HG02884 (cell line): ENCODE results near the gene EYS.

ENCODE experiments used
- ATAC-seq: cut with Tn5 transposase; IDR thresholded peaks from one replicate; pipeline ENCODE4 v1.9.1; 2021; ENCODE audit warnings: mild to moderate bottlenecking, moderate library complexity; ENCODE audit not compliant: unreplicated experiment

The EYS gene

DNA sequence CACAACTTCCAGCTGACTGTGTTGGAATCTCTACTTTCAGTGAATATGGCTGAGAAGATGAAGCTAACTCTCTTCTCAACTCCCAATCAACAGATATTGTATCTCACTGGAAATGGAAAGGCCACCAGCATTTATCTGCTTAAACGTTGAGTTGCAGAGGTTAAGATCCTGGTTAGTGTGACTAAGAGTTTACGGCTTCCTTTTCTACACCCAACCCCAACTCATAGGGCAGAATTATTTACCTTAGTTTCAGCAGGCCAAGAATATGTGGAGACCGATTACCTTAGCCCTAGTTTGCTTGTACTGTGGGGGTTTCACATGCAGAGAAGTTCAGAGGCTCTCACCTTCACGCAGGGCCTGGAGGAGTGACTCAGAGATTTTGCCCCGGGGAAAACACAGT lies 1026.6 kb downstream of the EYS start:
- ATAC-seq: no peak

- no peak for ATAC-seq
Observed at GRCh38 chr6:64679416-64679815, 1027.6 kb downstream of the EYS start.

- no peak for ATAC-seq
Observed at GRCh38 chr6:64672651-64673050, 1034.4 kb downstream of the EYS start.

DNA sequence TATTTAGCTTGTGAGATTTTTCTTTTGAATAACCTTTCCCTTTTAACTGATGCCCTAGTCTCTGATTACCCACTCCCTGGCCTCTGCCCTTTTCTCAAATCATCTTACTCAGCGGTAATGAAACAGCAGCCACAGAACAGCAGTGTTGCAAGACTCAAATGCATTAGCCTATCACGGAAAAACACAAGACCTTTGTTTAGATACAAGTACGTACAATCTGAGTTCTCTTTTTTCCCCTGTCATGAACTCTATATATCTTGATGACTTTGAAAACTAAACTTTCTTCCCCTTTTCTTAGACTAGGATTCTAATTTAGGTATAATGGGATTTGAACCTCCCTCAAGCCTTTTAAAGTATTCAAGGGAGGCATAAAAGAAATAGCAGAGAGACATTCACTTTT lies 1034.9 kb downstream of the EYS start:
- no peak for ATAC-seq

DNA sequence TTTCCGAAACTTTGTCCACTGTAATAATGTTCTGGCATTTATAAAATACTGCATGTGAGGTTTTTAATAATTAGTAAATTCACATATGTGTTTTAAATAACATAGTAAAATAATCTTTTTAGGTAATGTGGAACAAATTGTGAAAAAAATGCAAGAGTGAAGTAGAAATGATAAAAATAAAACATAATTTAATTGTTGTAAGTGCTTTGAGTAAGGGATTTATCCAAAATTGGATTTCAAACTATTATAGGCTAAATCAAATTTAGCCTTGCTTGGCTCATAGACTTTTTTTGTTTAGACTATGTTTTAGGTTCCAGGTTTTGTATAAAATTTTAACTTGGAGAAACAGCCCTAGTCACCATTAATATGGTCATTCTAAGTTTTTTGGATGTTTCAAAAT lies 1041.9 kb downstream of the EYS start:
- no peak for ATAC-seq

DNA sequence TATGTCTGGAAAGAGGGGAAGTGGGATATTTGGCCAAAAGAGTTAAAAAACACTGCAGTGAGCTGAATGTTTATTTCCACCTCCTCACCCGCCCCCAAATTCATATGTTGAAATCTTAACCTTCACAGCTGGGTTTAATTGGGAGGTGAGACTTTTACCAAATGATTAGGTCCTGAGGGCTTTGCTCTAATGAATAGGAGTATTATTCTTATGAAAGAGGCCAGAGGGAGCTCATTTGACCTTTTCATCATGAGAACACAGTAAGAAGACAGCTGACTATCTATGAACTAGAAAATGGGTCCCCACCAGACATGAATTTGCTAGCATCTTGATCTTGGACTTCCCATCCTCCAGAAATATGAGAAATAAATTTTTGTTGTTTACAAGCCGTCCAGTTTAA lies 1042.5 kb downstream of the EYS start:
- no peak for ATAC-seq

DNA sequence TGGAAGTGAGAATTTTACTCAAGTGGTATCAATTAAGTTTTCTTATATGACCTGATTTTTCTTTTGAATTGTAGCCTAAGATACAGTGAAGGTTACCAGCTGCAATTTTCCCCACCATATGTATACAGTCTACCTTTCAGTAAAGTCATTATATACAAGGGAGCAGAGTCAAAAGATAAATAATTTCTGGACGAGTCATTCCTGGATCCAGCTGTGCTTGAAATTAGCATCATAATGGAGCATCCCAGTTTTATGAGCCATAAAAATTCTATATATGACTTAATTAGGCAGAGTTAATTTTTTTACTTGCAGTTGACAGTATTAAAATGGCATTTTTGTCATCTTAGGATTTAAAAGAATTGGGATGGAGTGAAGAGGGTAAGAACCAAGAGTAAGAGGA lies 1063.0 kb downstream of the EYS start:
- ATAC-seq: no peak

- ATAC-seq: no peak
Observed at GRCh38 chr6:64630901-64631300, 1076.1 kb downstream of the EYS start.

DNA sequence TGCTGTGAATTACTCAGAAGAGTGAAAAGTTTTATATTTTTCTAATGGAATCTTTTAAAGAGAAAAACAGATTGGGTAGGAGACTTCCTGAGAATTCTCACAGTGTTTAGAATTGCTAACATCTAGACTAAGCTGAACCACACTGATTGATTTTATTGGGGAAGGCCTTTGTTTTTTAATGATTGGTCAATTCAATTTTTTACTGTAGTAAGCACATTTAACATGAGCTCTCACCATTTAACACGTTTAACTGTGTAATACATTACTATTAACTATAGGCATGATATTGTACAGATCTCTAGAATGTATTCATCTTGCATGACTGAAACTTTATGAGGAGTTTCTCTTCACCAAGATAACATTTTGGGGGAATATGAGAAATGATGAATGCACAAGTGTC lies 1084.1 kb downstream of the EYS start:
- no peak for ATAC-seq

DNA sequence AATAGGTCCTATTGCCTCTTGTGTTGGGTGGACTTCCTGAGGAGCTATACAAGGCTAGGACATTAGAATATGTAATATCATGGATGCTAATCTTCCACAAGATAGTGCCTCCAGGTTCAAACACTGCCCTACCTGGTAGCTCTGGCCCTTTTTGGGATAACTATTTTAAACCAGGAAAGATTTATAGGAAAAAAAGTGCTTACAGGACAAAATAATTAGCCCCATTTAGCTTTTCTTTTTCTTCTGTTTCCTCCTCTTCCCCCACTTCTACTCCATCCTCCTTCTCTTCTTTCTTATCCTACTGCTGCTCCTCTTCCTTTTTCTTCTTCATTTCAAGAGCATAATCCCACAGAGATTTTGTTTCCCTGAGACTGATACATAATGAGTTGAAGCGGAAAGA lies 1104.0 kb downstream of the EYS start:
- no peak for ATAC-seq

GRCh38 chr6:64591676-64592036 lies 1115.4 kb downstream of the EYS start:
- no peak for ATAC-seq

DNA sequence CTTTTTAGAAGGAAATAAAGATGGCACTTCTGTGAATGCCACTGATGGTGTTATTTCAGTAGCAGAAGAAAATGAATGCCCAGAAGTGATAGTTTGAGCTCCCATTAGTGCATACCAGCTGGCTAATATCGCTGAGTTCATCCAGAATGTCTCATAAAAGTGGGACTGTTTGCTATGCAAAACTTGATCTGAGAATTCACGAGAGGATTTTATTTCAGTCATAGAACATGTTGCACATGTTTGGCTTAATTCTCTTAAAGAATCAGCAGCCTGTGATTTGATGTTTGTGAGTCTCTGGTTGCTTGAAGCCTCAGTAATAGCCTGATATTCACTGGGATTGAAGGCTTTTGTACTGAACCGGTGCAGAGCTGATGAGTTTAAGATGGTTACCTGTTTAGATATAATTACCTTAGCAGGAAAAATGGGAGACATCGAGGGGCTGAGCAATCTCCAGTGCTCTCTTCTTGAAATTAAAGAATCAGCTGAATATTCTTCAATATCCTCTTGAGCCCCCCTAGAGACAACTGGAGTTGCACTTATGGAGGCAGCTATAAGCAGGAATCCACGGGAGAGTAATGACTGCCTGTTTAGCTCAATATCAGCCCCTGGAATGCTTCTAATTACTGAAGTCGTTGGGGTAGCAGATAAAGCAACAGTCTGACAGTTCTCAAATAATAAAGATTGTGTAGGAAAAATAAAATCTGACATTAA lies 1115.9 kb downstream of the EYS start:
- ATAC-seq: no peak

DNA sequence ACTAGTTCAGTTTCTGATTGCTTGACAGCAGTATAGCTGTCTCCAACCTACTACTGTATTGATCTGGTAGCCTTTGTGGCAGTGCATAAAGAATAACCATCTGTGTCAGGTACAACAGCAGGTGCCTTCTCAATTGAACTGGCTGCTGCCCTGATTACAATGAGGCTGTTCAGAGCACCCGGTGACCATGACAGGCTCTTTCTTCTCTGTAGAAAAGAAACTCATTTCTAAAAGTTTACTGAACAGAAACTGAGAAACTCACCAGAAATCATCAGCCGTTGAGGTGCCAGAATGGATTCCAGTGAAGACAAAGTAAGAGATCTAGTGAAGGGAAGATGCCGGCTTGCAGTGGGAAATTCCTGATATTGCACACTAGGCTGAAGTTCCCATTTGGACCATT lies 1117.1 kb downstream of the EYS start:
- ATAC-seq: no peak

GRCh38 chr6:64580346-64580745 lies 1126.7 kb downstream of the EYS start:
- no peak for ATAC-seq

DNA sequence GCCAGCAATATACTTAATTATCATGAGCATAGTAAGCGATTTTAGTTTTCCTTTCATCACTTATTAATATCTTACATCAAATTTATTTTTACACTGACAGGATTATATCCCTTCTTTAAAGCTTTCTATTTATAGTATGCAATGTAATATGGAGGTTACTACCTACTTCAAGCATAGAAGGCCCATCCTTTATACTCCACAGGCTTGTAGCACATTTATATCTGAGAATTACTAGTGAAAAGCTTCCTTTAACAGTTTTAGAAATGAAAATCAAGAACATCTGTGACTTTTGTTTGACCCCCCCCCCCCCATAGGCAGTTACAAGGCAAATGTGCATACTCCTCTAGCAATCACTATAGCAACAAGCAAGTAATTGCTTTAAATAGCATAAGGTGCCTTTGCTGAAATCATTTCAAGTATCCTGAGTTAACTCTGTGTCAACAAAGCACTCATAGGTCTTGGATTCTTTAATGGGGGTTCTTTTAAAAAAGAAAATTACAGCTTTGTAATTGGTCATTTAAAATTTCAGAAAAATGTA lies 1153.7 kb downstream of the EYS start:
- no peak for ATAC-seq

DNA sequence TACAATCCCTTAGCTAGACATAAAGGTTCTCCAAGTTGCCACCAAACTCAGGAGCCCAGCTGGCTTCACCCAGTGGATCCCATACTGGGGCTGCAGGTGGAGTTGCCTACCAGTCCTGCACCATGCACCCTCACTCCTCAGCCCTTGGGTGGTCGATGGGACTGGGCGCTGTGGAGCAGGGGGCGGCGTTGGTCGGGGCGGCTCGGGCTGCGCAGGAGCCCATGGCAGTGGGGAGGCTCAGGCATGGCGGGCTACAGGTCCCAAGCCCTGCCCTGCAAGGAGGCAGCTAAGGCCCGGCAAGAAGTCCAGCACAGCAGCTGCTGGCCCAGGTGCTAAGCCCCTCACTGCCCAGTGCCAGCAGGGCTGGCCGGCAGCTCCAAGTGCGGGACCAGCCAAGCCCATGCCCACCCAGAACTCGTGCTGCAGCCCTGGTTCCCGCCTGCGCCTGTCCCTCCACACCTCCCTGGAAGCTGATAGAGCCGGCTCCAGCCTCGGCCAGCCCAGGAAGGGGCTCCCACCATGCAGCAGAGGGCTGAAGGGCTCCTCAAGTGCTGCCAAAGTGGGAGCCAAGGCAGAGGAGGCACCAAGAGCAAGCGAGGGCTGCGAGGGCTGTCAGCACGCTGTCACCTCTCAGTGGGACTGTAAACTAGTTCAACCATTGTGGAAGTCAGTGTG lies 1159.3 kb downstream of the EYS start:
- no peak for ATAC-seq

- ATAC-seq: no peak
Observed at GRCh38 chr6:64539917-64540316, 1167.1 kb downstream of the EYS start.

GRCh38 chr6:64538722-64539121 lies 1168.3 kb downstream of the EYS start:
- ATAC-seq: no peak

DNA sequence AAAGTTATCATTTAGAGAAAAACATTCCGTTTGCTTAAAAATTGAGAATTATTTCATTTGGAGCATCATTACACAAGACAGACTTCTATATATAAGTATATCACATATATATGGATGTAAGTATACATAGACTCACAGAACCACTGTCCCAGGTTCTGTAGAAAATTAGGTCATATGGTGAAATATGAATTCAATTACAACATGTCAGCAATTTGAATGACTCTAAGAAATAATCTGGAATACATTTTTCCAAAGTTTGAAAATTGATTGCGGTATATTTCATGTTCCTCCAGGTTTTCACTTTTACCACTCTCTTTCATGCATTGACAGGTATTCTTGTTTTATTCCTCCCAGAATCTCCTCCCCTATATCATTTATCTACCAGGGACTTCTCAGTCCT lies 1179.1 kb downstream of the EYS start:
- ATAC-seq: no peak

DNA sequence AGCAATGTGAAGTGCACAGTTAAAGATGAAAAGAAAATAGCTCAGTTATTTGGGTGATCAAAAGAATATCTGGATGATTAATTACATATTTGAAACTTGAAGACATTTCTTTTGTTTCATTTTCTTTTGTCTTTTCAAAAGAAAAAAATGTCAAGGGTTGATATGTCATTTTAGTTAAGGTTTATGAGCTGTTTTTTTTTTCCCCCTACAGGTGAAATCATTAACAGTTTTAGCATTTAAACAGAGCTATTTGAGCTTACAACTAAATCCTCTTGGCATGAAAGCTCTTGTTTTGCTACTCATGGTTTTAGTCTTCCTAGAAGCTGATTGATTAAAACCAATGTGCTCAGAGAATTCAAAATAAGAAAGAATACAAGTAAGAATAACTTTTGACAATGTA lies 1184.2 kb downstream of the EYS start:
- no peak for ATAC-seq

- peak; percentile 88 for ATAC-seq
Observed at GRCh38 chr6:64520050-64520449, 1187.0 kb downstream of the EYS start.

- no peak for ATAC-seq
Observed at GRCh38 chr6:64516393-64516792, 1190.6 kb downstream of the EYS start.

DNA sequence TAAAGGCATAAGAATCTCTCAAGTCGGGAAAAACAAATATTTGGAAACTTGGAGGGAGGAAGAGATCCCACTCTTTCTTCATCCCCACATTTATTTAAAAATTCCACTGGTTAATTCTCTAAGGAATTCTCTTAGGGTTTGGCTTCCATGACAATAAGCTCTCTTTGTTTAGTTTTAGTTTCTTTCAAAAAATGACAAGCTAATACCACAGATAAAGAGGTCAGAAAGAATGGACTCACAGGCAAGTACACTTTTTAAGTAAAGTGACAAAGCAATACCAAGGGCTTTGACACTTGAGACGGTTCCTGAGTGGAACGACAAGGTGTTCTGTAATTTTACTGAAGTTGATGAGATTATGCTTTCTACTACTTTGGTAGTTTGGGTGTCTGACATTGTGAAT lies 1199.4 kb downstream of the EYS start:
- ATAC-seq: no peak
